ENCODE measurements around the gene NGEF.

NGEF gene

GRCh38 chr2:232957657-232958090 lies 55.4 kb downstream of the NGEF start:
- no peak for DNase-seq

GRCh38 chr2:232955856-232956255 lies 57.2 kb downstream of the NGEF start:
- DNase-seq: peak; percentile 10

- no peak for DNase-seq
Measured at GRCh38 chr2:232954691-232955090, 58.4 kb downstream of the NGEF start.

GRCh38 chr2:232951891-232952290 lies 61.2 kb downstream of the NGEF start:
- DNase-seq: no peak

GRCh38 chr2:232951181-232951580 lies 61.9 kb downstream of the NGEF start:
- no peak for DNase-seq

GRCh38 chr2:232950751-232951150 lies 62.3 kb downstream of the NGEF start:
- DNase-seq: no peak

GRCh38 chr2:232949016-232949415 lies 64.0 kb downstream of the NGEF start:
- DNase-seq: no peak

GRCh38 chr2:232942831-232943230 lies 70.2 kb downstream of the NGEF start:
- no peak for DNase-seq

- DNase-seq: no peak
Measured at GRCh38 chr2:232941912-232942594, 71.0 kb downstream of the NGEF start.

GRCh38 chr2:232941400-232941799 lies 71.7 kb downstream of the NGEF start:
- no peak for DNase-seq

- no peak for DNase-seq
Measured at GRCh38 chr2:232940724-232941123, 72.3 kb downstream of the NGEF start.

GRCh38 chr2:232937278-232937906 lies 75.7 kb downstream of the NGEF start:
- DNase-seq: no peak

- DNase-seq: no peak
Measured at GRCh38 chr2:232931636-232932035, 81.4 kb downstream of the NGEF start.

- DNase-seq: no peak
Measured at GRCh38 chr2:232930059-232930400, 83.0 kb downstream of the NGEF start.

- no peak for DNase-seq
Measured at GRCh38 chr2:232929303-232930058, 83.6 kb downstream of the NGEF start.

- DNase-seq: no peak
Measured at GRCh38 chr2:232928551-232929302, 84.3 kb downstream of the NGEF start.

- DNase-seq: no peak
Measured at GRCh38 chr2:232927793-232928550, 85.1 kb downstream of the NGEF start.

- no peak for DNase-seq
Measured at GRCh38 chr2:232927032-232927792, 85.8 kb downstream of the NGEF start.

GRCh38 chr2:232926431-232926939 lies 86.6 kb downstream of the NGEF start:
- DNase-seq: no peak

- no peak for DNase-seq
Measured at GRCh38 chr2:232925821-232926156, 87.3 kb downstream of the NGEF start.

GRCh38 chr2:232925153-232925820 lies 87.8 kb downstream of the NGEF start:
- no peak for DNase-seq
